GM23248 (cell line): ENCODE data around the gene GALNT10. TPM values are rescaled to one million over a fixed set of nuclear protein-coding genes. Genes with fewer than 3 reads are reported as not detected.
"Not testable (repeated sequence)": the region's sequence is repeated elsewhere in the genome, so short reads cannot be mapped to it uniquely, and the experiment has no call there.

Experiments used
- DNase-seq: peaks from one replicate; pipeline ENCODE4 v3.0.0-alpha.2; 2015
- H2AFZ ChIP-seq: fragments of 200-600 bp; sonication (generic); 2 replicates; pipeline ENCODE4 v1.6.1; 2016; ENCODE audit warnings: antibody characterized with exemption
- H3F3A ChIP-seq: fragments of 200-600 bp; sonication (generic); 2 replicates; pipeline ENCODE4 v1.6.1; 2016; ENCODE audit warnings: mild to moderate bottlenecking, antibody characterized with exemption, mixed run types; ENCODE audit not compliant: insufficient read depth
- H3K27ac ChIP-seq: fragments of 200-600 bp; sonication (generic); 2 replicates; pipeline ENCODE4 v1.5.1; 2016; ENCODE audit warnings: mild to moderate bottlenecking
- H3K27me3 ChIP-seq: fragments of 200-600 bp; sonication (generic); replicated peaks from 2 replicates; pipeline ENCODE4 v1.6.1; 2016; ENCODE audit warnings: mild to moderate bottlenecking; ENCODE audit not compliant: insufficient read depth
- H3K36me3 ChIP-seq: fragments of 200-600 bp; sonication (generic); 2 replicates; pipeline ENCODE4 v1.6.1; 2016; ENCODE audit warnings: low read depth, mild to moderate bottlenecking
- H3K4me1 ChIP-seq: fragments of 200-600 bp; sonication (generic); 2 replicates; pipeline ENCODE4 v1.6.1; 2016; ENCODE audit warnings: mild to moderate bottlenecking; ENCODE audit not compliant: insufficient read depth
- H3K4me2 ChIP-seq: fragments of 200-600 bp; sonication (generic); one replicate; pipeline ENCODE4 v1.6.1; 2016; ENCODE audit warnings: mild to moderate bottlenecking; ENCODE audit not compliant: unreplicated experiment
- H3K4me3 ChIP-seq: fragments of 200-600 bp; sonication (generic); 2 replicates; pipeline ENCODE4 v1.5.1; 2016; ENCODE audit warnings: mild to moderate bottlenecking
- H3K79me2 ChIP-seq: fragments of 200-600 bp; sonication (generic); 2 replicates; pipeline ENCODE4 v1.6.1; 2016; ENCODE audit warnings: mild to moderate bottlenecking; ENCODE audit not compliant: insufficient read depth
- H3K9ac ChIP-seq: fragments of 200-600 bp; sonication (generic); 2 replicates; pipeline ENCODE4 v1.6.1; 2016; ENCODE audit warnings: mild to moderate bottlenecking
- H3K9me2 ChIP-seq: fragments of 200-600 bp; sonication (generic); 2 replicates; pipeline ENCODE4 v1.6.1; 2016; ENCODE audit warnings: mixed run types, mild to moderate bottlenecking, moderate library complexity; ENCODE audit not compliant: insufficient read depth
- H3K9me3 ChIP-seq: fragments of 200-600 bp; sonication (generic); one replicate; pipeline ENCODE4 v1.6.1; 2017; ENCODE audit warnings: low read depth
- H4K20me1 ChIP-seq: fragments of 200-600 bp; sonication (generic); 2 replicates; pipeline ENCODE4 v1.6.0; 2016; ENCODE audit not compliant: insufficient read depth
- EZH2 ChIP-seq: fragments of 200-600 bp; sonication (generic); IDR thresholded peaks from 2 replicates; pipeline ENCODE4 v1.6.1; 2018; ENCODE audit warnings: antibody characterized with exemption, mild to moderate bottlenecking; ENCODE audit not compliant: insufficient read depth, poor library complexity, severe bottlenecking
- EZH2phosphoT487 ChIP-seq: fragments of 200-600 bp; sonication (generic); IDR thresholded peaks from 2 replicates; pipeline ENCODE4 v1.6.1; 2018; ENCODE audit warnings: antibody characterized with exemption, moderate library complexity, mild to moderate bottlenecking, low read depth; ENCODE audit not compliant: insufficient read depth
- WGBS, 2 experiments: methylation state at CpG; one replicate each; pipeline ENCODE4 v1.1.6; 2015 to 2017; ENCODE audit warnings: low lambda C conversion rate in 2 of 2, low coverage in 1 of 2; ENCODE audit errors: missing lambda C conversion rate in 2 of 2; 5-methylcytosine and 5-hydroxymethylcytosine counted together
- in situ Hi-C: fragments of 300-500 bp; cut with MboI; formaldehyde crosslinking; loops from 2 replicates; pipeline ENCODE4 v1.15.0; 2020
- polyA plus RNA-seq: library from polyadenylated mRNA; unstranded; fragments of >200 nt; fragmentation: Nextera tagmentation; extraction: Ambion mirVana; gene quantifications from 2 replicates; pipeline ENCODE4 v1.2.1, GENCODE V29; 2016
- total RNA-seq: library from RNA; depleted of rRNA; stranded (reverse); fragments of >200 nt; shearing (Covaris generic); gene quantifications from 2 replicates; pipeline ENCODE4 v1.2.3, GENCODE V29; 2014

Gene GALNT10
- total and polyA plus RNA-seq, 2 experiments from 2014 or later = 23.3 to 67.9 TPM

DNA sequence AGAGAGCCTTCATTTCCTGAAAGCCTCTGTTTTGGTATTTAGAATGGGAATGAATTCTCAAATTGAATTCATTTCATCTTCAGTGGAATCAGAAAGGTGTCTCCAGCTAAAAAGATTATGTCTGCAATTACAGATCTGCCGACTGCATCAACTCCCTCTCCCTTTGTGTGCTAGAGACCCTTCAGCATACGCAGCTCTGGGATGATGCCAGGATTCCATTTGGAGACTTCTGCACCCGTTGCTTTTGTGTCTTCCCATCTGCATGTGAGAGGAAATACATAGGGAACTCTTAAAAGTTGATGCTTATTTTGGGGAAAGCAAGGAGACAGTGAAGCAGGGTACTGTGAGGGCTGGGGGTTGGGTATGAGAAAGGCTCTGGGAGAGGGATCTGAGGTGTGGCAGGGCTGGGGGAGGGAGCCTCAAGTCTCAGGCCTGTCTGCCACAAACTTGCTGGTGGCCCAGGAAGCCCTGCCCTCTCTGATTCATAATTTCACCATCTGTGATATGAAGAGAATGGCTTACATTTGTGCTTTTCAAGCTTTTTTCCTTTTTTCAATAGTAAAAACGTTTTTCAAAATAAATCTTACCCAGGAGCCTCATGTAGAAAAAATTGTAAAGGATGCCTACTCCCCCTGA, 165.6 kb downstream of the GALNT10 start:
- Histone ChIP-seq H3F3A (peaks cover 8% of the 10 kb centered on the region; the same call in 1 of the 2 replicates), H3K4me3 (peak overlapping the region; percentile 19; the same call in 1 of the 2 replicates), H3K27ac (peak overlapping the region; percentile 43), H4K20me1 (no peaks in the 10 kb centered on the region), H3K27me3 (no peaks in the 10 kb centered on the region), H3K9ac (0 out of 2 replicates have a peak overlapping the region, but pooled peaks have one; percentile 17), H3K4me1 (peaks cover 24% of the 10 kb centered on the region), H3K4me2 (peak overlapping the region; percentile 68), H3K36me3 (no peaks in the 10 kb centered on the region), H3K9me2 (no peaks in the 10 kb centered on the region), H2AFZ (peak overlapping the region; percentile 49), H3K9me3 (no peaks in the 10 kb centered on the region), H3K79me2 (peaks cover 32% of the 10 kb centered on the region; the same call in 1 of the 2 replicates)
- TF ChIP-seq EZH2phosphoT487 (no peak), EZH2 (no peak)
- in situ Hi-C loops = no loop called here
- WGBS, 2 experiments = 32% methylated on average over 4 of the region's 4 CpGs
- DNase-seq = peak; percentile 69

DNA sequence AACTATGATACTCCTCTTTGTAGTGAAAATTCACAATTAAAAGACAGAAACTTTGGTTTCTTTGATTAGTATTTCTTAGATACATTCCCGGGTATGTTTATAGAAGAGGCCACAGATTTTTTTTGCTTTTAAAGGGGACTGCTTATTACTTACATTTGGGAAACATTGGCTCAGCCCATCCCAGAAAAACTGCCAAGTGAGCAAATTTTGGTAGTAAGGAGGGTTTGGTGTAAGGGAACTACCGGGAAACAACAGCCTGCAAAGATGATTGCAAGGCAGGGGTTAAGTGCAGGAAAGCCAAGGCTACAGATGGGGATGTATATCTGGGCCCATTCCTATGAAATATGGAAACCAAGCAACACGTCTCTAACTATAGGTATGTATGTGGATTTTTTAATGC, 166.4 kb downstream of the GALNT10 start:
- WGBS, 2 experiments = 93 to 98% methylated on average over 3 of the region's 3 CpGs
- Histone ChIP-seq H3K36me3 (no peaks in the 10 kb centered on the region), H3K9ac (no peak overlapping the region), H3K9me3 (no peaks in the 10 kb centered on the region), H3K79me2 (peaks cover 38% of the 10 kb centered on the region; the same call in 1 of the 2 replicates), H3K27ac (peak overlapping the region; percentile 43), H3K4me2 (peak overlapping the region; percentile 68), H3K9me2 (no peaks in the 10 kb centered on the region), H4K20me1 (no peaks in the 10 kb centered on the region), H3K27me3 (no peaks in the 10 kb centered on the region), H3K4me3 (0 out of 2 replicates have a peak overlapping the region, but pooled peaks have one; percentile 19), H3F3A (peaks cover 8% of the 10 kb centered on the region; the same call in 1 of the 2 replicates), H3K4me1 (peaks cover 24% of the 10 kb centered on the region), H2AFZ (no peak overlapping the region)
- in situ Hi-C loops = no loop called here
- no peak for DNase-seq
- TF ChIP-seq EZH2phosphoT487 (no peak), EZH2 (no peak)

DNA sequence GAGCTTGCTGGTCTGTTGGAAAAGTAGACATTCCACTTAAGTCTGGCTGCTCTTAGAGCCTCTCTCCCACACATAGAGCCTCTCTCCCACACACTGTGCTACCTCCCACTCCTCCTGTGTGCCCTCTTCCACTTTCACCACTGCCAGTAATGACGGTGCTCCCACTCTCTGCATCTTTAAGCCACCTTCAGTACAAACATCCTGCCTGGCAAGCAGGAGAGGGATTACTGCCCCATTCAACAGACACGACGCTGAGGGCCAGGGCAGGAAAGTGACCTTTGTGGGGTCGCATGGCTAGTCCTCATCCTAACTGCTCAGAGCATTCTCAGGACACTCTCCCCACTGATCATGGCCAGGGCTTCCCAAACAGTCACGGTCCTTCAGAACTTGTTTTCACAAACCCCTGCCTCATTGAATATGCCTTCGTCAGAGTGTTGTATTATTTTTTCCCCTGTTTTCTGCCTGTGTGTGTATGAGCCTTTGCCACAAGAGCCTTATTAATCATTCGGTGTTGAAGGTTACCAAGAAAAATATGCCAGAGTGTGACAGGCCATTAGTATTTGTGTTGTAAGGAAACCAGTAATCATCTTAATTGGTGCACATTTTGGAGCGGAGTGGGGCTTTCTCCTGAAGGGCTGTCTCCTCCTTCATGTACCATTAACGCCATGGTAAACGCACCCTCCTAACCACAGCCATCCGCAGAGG, 168.1 kb downstream of the GALNT10 start:
- H3K79me2 ChIP-seq = peaks cover 45% of the 10 kb centered on the region
- no peak overlapping the region for H3K4me2 ChIP-seq
- no peaks in the 10 kb centered on the region for H3K27me3 ChIP-seq
- H4K20me1 ChIP-seq = no peaks in the 10 kb centered on the region
- in situ Hi-C loops = no loop called here
- H3K4me3 ChIP-seq = no peak overlapping the region
- H3K9me2 ChIP-seq = no peaks in the 10 kb centered on the region
- no peak overlapping the region for H3K9ac ChIP-seq
- peaks cover 24% of the 10 kb centered on the region for H3K4me1 ChIP-seq
- TF ChIP-seq EZH2phosphoT487 (no peak), EZH2 (no peak)
- H3K36me3 ChIP-seq = no peaks in the 10 kb centered on the region
- 91 to 96% methylated on average over 11 of the region's 11 CpGs for WGBS, 2 experiments
- DNase-seq = no peak
- H3K27ac ChIP-seq = no peak overlapping the region
- no peak overlapping the region for H2AFZ ChIP-seq
- peaks cover 8% of the 10 kb centered on the region; the same call in 1 of the 2 replicates for H3F3A ChIP-seq
- no peaks in the 10 kb centered on the region for H3K9me3 ChIP-seq

DNA sequence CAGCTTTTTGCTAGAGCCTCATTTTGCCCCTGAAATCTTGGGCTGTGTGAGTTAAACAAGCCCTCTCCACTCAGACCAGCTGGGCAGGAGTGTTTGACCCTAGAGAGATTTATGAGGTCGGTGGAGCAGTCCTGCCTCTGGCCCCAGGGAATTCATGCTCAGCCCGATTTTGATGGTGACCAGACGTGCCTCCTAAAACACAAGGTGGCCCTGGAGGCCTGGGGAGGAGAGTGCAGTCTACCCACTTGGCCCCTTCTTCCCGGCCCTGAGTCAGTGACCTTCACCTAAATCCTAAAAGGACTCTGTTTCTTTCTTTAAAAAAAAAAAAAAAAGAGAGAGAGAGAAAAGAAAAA, 168.7 kb downstream of the GALNT10 start:
- no peak for TF ChIP-seq EZH2phosphoT487
- TF ChIP-seq EZH2 = no peak
- Histone ChIP-seq H3K4me1 (peaks cover 24% of the 10 kb centered on the region), H3K9me2 (no peaks in the 10 kb centered on the region), H2AFZ (no peak overlapping the region), H3K79me2 (peaks cover 43% of the 10 kb centered on the region), H3K4me2 (no peak overlapping the region), H3K27ac (no peak overlapping the region), H3F3A (peaks cover 8% of the 10 kb centered on the region; the same call in 1 of the 2 replicates), H3K4me3 (no peak overlapping the region), H3K27me3 (no peaks in the 10 kb centered on the region), H3K9ac (no peak overlapping the region), H4K20me1 (no peaks in the 10 kb centered on the region), H3K9me3 (no peaks in the 10 kb centered on the region), H3K36me3 (no peaks in the 10 kb centered on the region)
- no peak for DNase-seq
- WGBS, 2 experiments = 86 to 92% methylated on average over 4 of the region's 4 CpGs
- in situ Hi-C loops = no loop called here

DNA sequence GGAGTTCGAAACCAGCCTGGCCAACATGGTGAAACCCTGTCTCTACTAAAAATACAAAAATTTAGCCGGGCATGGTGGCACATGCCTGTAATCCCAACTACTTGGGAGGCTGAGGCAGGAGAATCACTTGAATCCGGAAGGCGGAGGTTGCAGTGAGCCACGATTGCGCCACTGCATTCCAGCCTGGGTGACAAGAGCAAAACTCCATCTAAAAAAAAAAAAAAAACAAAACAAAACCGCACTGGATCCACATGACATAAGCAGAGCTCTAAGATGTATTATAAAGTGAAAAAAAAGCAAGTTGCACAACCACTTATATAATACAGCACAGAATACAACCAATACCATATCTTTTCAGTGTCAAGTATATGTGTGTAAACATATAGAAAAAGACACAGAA, 169.7 kb downstream of the GALNT10 start:
- H3K9ac ChIP-seq, H3K9me3 ChIP-seq, H3K27me3 ChIP-seq, H3K27ac ChIP-seq, in situ Hi-C loops, H3K4me3 ChIP-seq, H4K20me1 ChIP-seq, H3K36me3 ChIP-seq, H3K4me2 ChIP-seq, H3K9me2 ChIP-seq, H2AFZ ChIP-seq: not testable (repeated sequence)
- DNase-seq = peak; percentile 30
- Histone ChIP-seq H3K4me1 (peaks cover 28% of the 10 kb centered on the region), H3K79me2 (peaks cover 36% of the 10 kb centered on the region), H3F3A (peaks cover 14% of the 10 kb centered on the region)
- WGBS, 2 experiments = 93 to 94% methylated on average over 7 of the region's 7 CpGs
